K562 (cell line): ENCODE data around the gene PATJ. TPM values are rescaled to one million over a fixed set of nuclear protein-coding genes. Genes with fewer than 3 reads are reported as not detected.

Source experiments
- ATAC-seq: fragments of 200-7000 bp; cut with Tn5 transposase; 3 replicates; pipeline ENCODE4 v1.9.1; 2020; ENCODE audit warnings: moderate library complexity
- BruUV-seq: library from RNA; stranded (reverse); fragments of 400-500 nt; replicated peaks from 2 replicates; lab custom pipeline; 2021; lab: Mats Ljungman, UMichigan
- CTCF ChIA-PET: fragments of 300-600 bp; formaldehyde crosslinking; extraction: SDS; loops from one replicate; lab custom pipeline; 2021; ENCODE audit warnings: low intra/inter-chr PET ratio; lab: Yijun Ruan, JAX
- POLR2A ChIA-PET: fragments of 300-600, 350-650 bp; sonication (Branson Sonifier 250); formaldehyde crosslinking; extraction: SDS; loops from one replicate; lab custom pipeline; 2021; ENCODE audit warnings: antibody characterized with exemption, inconsistent platforms; lab: Yijun Ruan, JAX
- DNase-seq, 4 experiments: peaks; one replicate each; pipeline versions ENCODE4 v3.0.0 to v3.0.0-alpha.2; 2011 to 2018; ENCODE audit warnings: low spot score in 3 of 4, mixed read lengths in 3 of 4; ENCODE audit errors: extremely low read depth in 1 of 4
- FAIRE-seq: peaks from 2 replicates; lab custom pipeline; 2011; peaks lifted over from hg19 to GRCh38; lab: Jason Lieb, UNC
- H2AFZ ChIP-seq: 2 replicates; pipeline ENCODE4 v1.6.0; 2011; ENCODE audit warnings: low read depth, low read length, control low read depth, inconsistent platforms
- H3K27ac ChIP-seq: fragments of 200-600 bp; 3 replicates; pipeline ENCODE4 v1.8.0; 2011; ENCODE audit warnings: low read depth, mild to moderate bottlenecking, control low read depth, inconsistent platforms, low read length, moderate library complexity, mixed read lengths; ENCODE audit errors: extremely low read depth
- H3K27me3 ChIP-seq, 2 experiments: fragments of 300-600 bp in 1 of 2; 2 replicates in 1 of 2; 3 replicates in 1 of 2; pipeline versions ENCODE4 v1.6.0 to v1.8.0; 2011; ENCODE audit warnings: inconsistent platforms in 2 of 2, low read length in 2 of 2, mild to moderate bottlenecking in 1 of 2, mixed read lengths in 1 of 2, moderate library complexity in 1 of 2; ENCODE audit not compliant: control insufficient read depth in 2 of 2, insufficient read depth in 2 of 2
- H3K36me3 ChIP-seq: fragments of 300-600 bp; 3 replicates; pipeline ENCODE4 v1.8.0; 2011; ENCODE audit warnings: mild to moderate bottlenecking, low read length, inconsistent platforms; ENCODE audit not compliant: control insufficient read depth, insufficient read depth
- H3K4me1 ChIP-seq, 2 experiments: fragments of 200-600 bp in 1 of 2; replicated peaks in 1 of 2; 2 replicates in 1 of 2; 3 replicates in 1 of 2; pipeline versions ENCODE4 v1.5.1 to v1.8.0; 2011; ENCODE audit warnings: inconsistent platforms in 2 of 2, low read length in 2 of 2, mild to moderate bottlenecking in 1 of 2, mixed read lengths in 1 of 2, moderate library complexity in 1 of 2; ENCODE audit not compliant: control insufficient read depth in 2 of 2, insufficient read depth in 2 of 2
- H3K4me2 ChIP-seq: 2 replicates; pipeline ENCODE4 v1.6.1; 2011; ENCODE audit warnings: low read length, control low read depth, inconsistent platforms, mixed read lengths; ENCODE audit not compliant: insufficient read depth
- H3K4me3 ChIP-seq: fragments of 200-600 bp; sonication (generic), shearing (Covaris generic); 2 replicates; pipeline ENCODE4 v1.5.1; 2016; ENCODE audit warnings: control low read depth, inconsistent platforms
- H3K79me2 ChIP-seq: fragments of 200-600 bp; 3 replicates; pipeline ENCODE4 v1.8.0; 2011; ENCODE audit warnings: low read length, inconsistent platforms; ENCODE audit not compliant: control insufficient read depth, insufficient read depth
- H3K9ac ChIP-seq, 2 experiments: 2 replicates each; pipeline versions ENCODE4 v1.6.0 to v1.6.1; 2011; ENCODE audit warnings: low read depth in 2 of 2, low read length in 2 of 2, control low read depth in 1 of 2, inconsistent platforms in 1 of 2, mild to moderate bottlenecking in 1 of 2, mixed read lengths in 1 of 2; ENCODE audit not compliant: insufficient read depth in 1 of 2
- H3K9me1 ChIP-seq: one replicate; pipeline ENCODE4 v1.6.0; 2011; ENCODE audit warnings: inconsistent platforms, mild to moderate bottlenecking, low read length, moderate library complexity; ENCODE audit not compliant: control insufficient read depth, insufficient read depth
- H3K9me3 ChIP-seq: replicated peaks from 2 replicates; pipeline ENCODE4 v1.5.1; 2011; ENCODE audit warnings: low read depth, low read length, inconsistent platforms; ENCODE audit not compliant: control insufficient read depth, insufficient read depth
- H4K20me1 ChIP-seq: replicated peaks from 2 replicates; pipeline ENCODE4 v1.6.1; 2011; ENCODE audit warnings: low read length, inconsistent platforms, mixed read lengths; ENCODE audit not compliant: control insufficient read depth, insufficient read depth
- E2F6 ChIP-seq, 2 experiments: IDR thresholded peaks; 2 replicates each; pipeline ENCODE4 v1.6.1; 2011; ENCODE audit warnings: borderline replicate concordance in 1 of 2, control low read depth in 1 of 2, low read depth in 1 of 2, low read length in 1 of 2, mild to moderate bottlenecking in 1 of 2, mixed read lengths in 1 of 2, moderate library complexity in 1 of 2; ENCODE audit not compliant: insufficient read depth in 1 of 2, insufficient read length in 1 of 2, poor library complexity in 1 of 2, severe bottlenecking in 1 of 2; ENCODE audit errors: extremely low read depth in 1 of 2
- MYC ChIP-seq, 2 experiments: fragments of 250-450 bp in 1 of 2; sonication (Bioruptor Pico) in 1 of 2; IDR thresholded peaks; 2 replicates each; pipeline versions ENCODE4 v1.5.1 to v1.6.1; 2012 to 2021; ENCODE audit warnings: low read depth in 2 of 2, borderline replicate concordance in 1 of 2, improper control_type of control experiment in 1 of 2, low read length in 1 of 2, mild to moderate bottlenecking in 1 of 2, moderate library complexity in 1 of 2
- STAT5A ChIP-seq: IDR thresholded peaks from 2 replicates; pipeline ENCODE4 v1.6.1; 2012; ENCODE audit warnings: low read length, inconsistent platforms, borderline replicate concordance
- ZFP36 ChIP-seq: fragments of 150-350 bp; IDR thresholded peaks from 2 replicates; pipeline ENCODE4 v1.6.1; 2018; ENCODE audit warnings: low read length, low read depth; ENCODE audit not compliant: partially characterized antibody
- WGBS: fragments of 100-300 bp; shearing (Covaris generic); methylation state at CpG from one replicate; pipeline ENCODE4 v1.1.6; 2016; ENCODE audit warnings: low coverage, mixed read lengths; ENCODE audit not compliant: insufficient coverage; ENCODE audit errors: missing lambda C conversion rate; 5-methylcytosine and 5-hydroxymethylcytosine counted together
- in situ Hi-C: fragments of 300-500 bp; cut with MboI; formaldehyde crosslinking; loops from 4 replicates; pipeline ENCODE4 v1.15.0; 2018; ENCODE audit warnings: inconsistent platforms, mixed read lengths
- intact Hi-C: fragments of 100-400 bp; cut with micrococcal nuclease; formaldehyde crosslinking; loops from 2 replicates; pipeline ENCODE4 v1.14.2; 2022
- polyA plus RNA-seq, 8 experiments: library from polyadenylated mRNA; depleted of rRNA in 4 of 8; stranded (reverse) in 5 of 8; unstranded in 3 of 8; fragments of >200 nt; fragmentation: Nextera tagmentation in 2 of 8; fragmentation: Illumina TruSeq in 1 of 8; extraction: Ambion mirVana in 2 of 8; extraction: Trizol in 1 of 8; gene quantifications; 2 replicates each; pipeline versions ENCODE4 v1.2.1 to v1.2.3, GENCODE V29; 2011 to 2014; ENCODE audit warnings: inconsistent platforms in 1 of 8, missing spikeins in 1 of 8
- total RNA-seq, 7 experiments: library from RNA; depleted of rRNA in 6 of 7; stranded (reverse); fragments of >200 nt in 6 of 7; fragmentation: Illumina TruSeq in 2 of 7; extraction: Trizol in 2 of 7; gene quantifications; 2 replicates each; pipeline versions ENCODE4 v1.2.1 to v1.2.3, GENCODE V29; 2011 to 2021; ENCODE audit warnings: low replicate concordance in 1 of 7

PATJ gene
- total and polyA plus RNA-seq, 9 of the 15 experiments (the other 6 are each of a cell fraction or from before 2014, with no cell fraction given) = 0.22 TPM; not detected in 8

GRCh38 chr1:62068978-62069377 is 326.7 kb downstream of the PATJ start:
- no TSS peak for BruUV-seq
- no peak for FAIRE-seq
- POLR2A ChIA-PET = no interaction called here
- no peak overlapping the region for H2AFZ ChIP-seq
- WGBS = 2% methylated on average over 5 of the region's 5 CpGs
- ATAC-seq = no peak
- no peaks in the 10 kb centered on the region for H3K27me3 ChIP-seq
- no peaks in the 10 kb centered on the region for H4K20me1 ChIP-seq
- TF ChIP-seq MYC (IDR thresholded peaks at IDR 0.05; ENCODE audit: low read depth, low read length) (no peak), MYC (CRISPR knock-in tag; IDR thresholded peaks at IDR 0.05; ENCODE audit: borderline replicate concordance, low read depth) (no peak), STAT5A (no peak), E2F6 (IDR thresholded peaks at IDR 0.05; ENCODE audit: borderline replicate concordance in 1 of 2, extremely low read depth in 1 of 2, insufficient read depth in 1 of 2, insufficient read length in 1 of 2, low read depth in 1 of 2, low read length in 1 of 2, poor library complexity in 1 of 2, severe bottlenecking in 1 of 2) (no peak), ZFP36 (no peak)
- no peak for DNase-seq
- no peaks in the 10 kb centered on the region for H3K9me1 ChIP-seq
- H3K79me2 ChIP-seq = no peaks in the 10 kb centered on the region
- H3K4me1 ChIP-seq = no peaks in the 10 kb centered on the region
- in situ Hi-C loops = no loop called here
- no peaks in the 10 kb centered on the region for H3K9me3 ChIP-seq
- intact Hi-C loops = no loop called here
- CTCF ChIA-PET = no interaction called here
- no peaks in the 10 kb centered on the region for H3K36me3 ChIP-seq
- no peak overlapping the region for H3K9ac ChIP-seq
- H3K4me2 ChIP-seq = no peak overlapping the region
- no peak overlapping the region for H3K4me3 ChIP-seq
- H3K27ac ChIP-seq = no peak overlapping the region
